HG02885 (cell line): ENCODE data around the gene ELMOD1.
A peak's percentile ranks its signal among the peaks of the same experiment; 100 is the strongest.

Source experiments
- ATAC-seq: cut with Tn5 transposase; IDR thresholded peaks from one replicate; pipeline ENCODE4 v1.9.1; 2021; ENCODE audit warnings: mild to moderate bottlenecking; ENCODE audit not compliant: unreplicated experiment, poor library complexity

ELMOD1 gene

GRCh38 chr11:107682171-107682570 is 91.2 kb downstream of the ELMOD1 start:
- no peak for ATAC-seq

DNA sequence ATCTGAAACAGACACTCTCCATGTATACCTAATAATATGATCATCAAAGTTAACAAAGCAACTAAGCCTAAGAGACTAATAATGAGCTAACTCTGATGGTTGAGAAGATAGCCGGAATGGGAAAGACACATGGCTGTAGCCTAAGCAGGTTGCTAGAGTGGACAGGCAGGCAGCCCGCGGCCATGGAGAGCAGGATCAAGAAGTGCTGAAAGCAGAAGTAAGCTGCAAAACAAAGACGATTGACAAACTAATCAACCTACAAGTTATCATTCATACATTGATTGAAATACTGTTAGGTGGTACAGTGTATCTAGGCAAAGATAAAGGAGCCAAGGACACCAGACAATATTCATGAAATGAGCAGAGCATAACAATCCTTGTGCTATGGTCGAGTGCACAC is 91.6 kb downstream of the ELMOD1 start:
- no peak for ATAC-seq

DNA sequence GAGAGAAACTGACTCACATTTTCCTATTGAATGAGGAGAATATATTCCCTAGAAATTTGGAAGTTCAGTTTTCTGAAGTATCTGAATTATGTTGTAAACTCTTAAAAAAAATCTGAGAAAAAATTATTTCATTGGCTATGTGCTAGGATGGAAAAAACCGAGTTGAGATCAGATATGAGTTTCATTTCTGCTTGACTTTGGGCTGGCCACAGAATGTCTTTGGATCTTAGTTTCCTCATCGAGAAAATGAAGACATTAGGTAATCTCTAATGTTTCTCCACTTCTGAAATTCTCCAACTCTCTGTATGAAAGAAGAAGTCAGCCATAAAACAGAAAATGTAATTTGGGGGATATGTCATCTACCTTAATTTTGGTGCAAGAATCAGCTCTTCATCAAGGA is 92.1 kb downstream of the ELMOD1 start:
- ATAC-seq, result no peak

- no peak for ATAC-seq
Observed at GRCh38 chr11:107683807-107684206, 92.9 kb downstream of the ELMOD1 start.

- ATAC-seq, result no peak
Observed at GRCh38 chr11:107688322-107688918, 97.5 kb downstream of the ELMOD1 start.

DNA sequence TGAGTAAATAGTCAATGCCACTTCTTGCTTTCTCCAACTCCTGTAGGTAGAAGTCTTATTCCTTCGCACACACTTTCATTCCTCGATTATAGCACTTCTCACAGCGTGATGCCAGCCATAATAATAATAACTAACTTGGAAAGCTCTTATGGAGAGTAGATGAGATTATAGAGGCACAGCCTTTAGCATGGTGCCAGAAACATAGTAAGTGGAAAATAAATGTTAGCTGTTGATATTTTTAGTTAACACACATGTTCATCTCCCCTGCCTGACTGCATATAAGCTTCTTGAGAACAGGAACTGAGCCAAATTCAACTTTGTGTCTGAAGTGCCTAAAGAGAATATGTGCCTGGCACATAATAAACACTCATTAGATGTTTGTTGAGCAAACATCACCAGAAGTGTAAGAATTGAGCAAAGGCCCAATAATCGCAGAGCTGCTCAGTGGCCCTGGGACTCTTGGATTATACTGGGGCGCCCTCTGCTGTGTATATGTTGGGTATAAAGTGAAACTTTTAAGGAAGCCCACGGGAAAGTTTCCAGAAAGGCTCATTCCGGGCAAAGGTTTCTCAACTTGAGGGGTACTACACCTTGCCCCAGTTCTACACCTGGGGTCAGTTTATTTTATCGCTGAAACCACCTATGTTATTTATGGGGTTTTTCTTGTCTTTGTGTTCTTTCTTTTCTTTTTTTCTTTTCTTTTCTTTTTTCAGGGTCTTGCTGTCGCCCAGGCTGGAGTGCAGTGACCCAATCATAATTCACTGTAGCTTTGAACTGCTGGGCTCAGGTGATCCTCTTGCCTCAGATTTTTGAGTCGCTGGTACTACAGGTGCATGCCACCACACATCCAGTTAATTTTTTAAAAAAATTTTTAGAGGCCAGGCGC is 98.6 kb downstream of the ELMOD1 start:
- peak; percentile 75 for ATAC-seq

DNA sequence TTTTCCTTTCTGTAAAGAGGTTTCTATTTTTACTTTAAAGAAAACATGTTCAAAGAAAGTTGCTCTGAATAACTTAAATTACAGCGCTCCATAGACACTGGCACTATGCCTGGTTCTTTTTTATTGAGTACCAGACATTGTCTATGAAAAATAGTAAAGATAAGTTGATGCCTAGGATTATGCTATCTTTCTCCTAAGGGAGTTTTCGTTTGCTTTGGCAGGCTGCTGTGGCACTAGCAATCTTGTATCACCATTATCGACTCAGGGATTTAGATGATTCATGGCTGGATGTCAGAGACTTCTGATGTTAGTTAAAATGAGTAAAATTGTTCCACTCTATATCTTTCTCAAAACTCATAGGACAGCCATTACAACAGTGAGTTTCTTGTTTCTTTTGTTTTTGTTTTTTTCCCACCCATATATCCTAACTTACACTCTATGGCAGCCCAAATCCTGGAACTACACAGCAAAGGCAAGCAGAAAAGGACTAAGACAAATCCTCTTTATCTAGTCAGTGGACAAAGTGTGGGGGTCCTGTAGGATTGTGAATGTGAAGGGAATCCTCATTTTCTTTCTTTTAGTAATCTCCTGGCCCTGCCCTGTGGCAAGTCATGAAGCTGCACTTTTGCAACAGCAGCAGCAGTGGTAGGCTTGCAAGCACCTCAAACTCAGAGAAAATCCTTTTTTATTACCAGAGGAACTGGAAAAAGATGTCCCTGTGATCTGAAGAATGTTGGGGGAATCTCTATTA is 100.2 kb downstream of the ELMOD1 start:
- ATAC-seq, result no peak

GRCh38 chr11:107695446-107695845 is 104.5 kb downstream of the ELMOD1 start:
- no peak for ATAC-seq

- ATAC-seq, result no peak
Observed at GRCh38 chr11:107696140-107696539, 105.2 kb downstream of the ELMOD1 start.

DNA sequence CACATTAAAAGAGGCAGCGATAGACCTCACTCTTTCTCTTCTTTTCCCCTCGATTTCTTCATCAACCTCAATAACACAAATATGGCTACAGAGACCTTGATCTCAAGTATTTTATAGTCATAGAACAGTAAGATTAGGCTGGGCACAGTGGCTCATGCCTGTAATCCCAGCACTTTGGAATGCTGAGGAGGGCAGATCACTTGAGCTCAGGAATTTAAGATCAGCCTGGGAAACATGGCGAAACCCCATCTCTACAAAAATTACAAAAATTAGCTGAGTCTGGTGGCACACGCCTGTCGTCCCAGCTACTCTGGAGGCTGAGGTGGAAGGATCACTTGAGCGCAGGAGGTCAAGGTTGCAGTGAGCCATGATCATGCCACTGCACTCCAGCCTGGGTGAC is 106.3 kb downstream of the ELMOD1 start:
- no peak for ATAC-seq

GRCh38 chr11:107699371-107700285 is 108.7 kb downstream of the ELMOD1 start:
- ATAC-seq, result no peak

DNA sequence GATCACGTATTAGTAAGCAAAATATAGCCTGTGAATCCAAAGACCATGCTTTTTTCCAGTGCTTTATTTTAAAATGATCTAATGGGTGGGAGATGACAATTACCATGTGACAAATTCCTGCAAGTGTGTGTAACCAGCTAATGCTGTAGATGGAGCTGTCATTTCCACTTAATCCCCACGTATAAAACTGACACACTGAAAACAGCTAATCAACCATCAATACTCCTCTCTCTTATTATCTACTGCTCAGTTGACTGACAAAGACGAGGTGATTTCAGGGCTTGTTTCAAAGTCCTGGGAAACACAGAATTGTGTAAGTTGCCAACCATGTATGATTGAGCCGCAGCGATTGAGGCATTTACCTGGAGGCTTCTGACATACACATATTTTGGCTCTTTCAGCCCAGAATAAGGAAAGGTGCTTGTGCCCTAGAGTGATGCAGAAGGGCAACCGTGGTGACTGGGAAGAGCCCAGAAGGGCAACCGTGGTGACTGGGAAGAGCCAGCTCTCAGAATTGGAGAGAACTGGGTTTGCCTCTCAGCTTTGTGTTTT is 111.2 kb downstream of the ELMOD1 start:
- no peak for ATAC-seq

DNA sequence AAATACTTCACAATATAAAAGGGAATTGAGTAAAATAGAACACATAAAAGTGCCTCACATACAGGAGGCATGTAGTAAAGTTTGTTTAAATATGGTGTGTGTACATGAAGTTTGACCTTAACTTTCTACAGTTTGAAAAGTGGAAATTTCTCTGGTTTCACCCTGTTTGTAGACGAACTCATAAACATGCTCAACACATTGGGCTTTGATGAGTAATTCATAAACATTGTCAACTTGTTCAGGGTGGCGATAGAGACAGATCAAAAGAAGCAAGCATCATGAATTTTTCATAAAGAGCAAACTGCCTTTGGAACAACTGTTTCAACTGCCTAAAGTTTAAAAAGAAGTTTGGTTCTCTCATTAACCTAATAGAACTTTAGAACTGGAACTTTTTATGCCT is 111.8 kb downstream of the ELMOD1 start:
- ATAC-seq, result no peak

DNA sequence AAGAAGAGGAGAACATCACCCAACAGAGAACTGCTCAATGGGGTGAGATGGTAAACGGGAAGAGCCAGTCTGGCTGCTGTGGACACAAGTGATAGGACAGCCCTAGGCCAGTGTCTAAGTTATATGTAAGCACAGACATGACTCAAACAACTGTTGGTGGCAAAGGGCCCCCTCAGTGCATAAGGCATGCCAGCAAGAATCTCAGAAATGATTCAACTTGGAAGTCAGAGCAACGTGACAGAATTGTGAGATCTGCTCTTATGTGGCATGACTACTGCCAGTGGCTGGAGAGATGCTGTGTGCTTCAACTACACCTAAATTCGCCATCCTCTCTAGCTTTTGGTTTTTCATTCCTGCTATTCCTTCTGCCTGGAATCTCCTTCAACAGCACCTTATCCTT is 113.5 kb downstream of the ELMOD1 start:
- ATAC-seq, result no peak

DNA sequence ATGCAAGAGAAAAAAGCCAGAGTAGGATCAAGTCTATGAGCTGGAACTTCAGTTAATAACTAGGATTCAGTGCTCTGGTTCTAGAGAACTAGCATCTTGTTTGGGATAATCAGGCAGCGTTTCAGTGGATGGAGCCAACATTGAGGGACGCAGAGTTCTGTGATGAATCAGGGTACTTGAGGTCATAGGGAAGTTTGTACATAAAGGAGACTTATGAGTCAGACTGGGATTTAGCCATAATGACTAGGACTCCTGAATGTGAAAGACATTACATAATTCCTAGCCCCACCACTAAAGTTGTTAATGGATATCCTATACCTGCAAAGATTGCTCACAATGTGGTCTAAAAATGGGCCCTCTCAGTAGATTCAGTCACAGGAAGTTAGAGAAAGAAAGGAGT is 114.1 kb downstream of the ELMOD1 start:
- no peak for ATAC-seq

- ATAC-seq, result no peak
Observed at GRCh38 chr11:107706531-107706930, 115.6 kb downstream of the ELMOD1 start.

DNA sequence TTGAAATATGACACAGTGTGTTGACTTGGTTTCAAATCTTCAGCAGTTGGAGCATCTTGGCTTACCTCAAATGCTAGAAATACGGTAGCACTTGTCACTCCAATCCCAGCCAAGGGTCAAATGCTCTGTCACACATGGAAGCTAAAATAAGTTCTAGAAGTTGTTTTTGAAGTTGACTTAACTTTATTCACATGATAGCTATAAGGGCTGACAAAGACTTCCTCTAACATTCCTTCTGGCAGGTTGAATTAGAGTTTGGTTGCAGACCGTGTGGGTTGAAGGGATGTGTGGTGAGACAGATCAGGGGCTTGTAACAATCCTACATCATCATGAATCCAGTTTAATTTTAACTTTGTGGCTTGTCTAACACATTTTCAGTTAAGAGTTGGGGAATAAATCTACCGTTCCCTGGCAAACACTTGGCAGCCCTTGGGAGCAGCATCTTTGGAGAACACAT is 116.3 kb downstream of the ELMOD1 start:
- no peak for ATAC-seq

GRCh38 chr11:107707807-107708206 is 116.9 kb downstream of the ELMOD1 start:
- no peak for ATAC-seq

- no peak for ATAC-seq
Observed at GRCh38 chr11:107708792-107709191, 117.8 kb downstream of the ELMOD1 start.

DNA sequence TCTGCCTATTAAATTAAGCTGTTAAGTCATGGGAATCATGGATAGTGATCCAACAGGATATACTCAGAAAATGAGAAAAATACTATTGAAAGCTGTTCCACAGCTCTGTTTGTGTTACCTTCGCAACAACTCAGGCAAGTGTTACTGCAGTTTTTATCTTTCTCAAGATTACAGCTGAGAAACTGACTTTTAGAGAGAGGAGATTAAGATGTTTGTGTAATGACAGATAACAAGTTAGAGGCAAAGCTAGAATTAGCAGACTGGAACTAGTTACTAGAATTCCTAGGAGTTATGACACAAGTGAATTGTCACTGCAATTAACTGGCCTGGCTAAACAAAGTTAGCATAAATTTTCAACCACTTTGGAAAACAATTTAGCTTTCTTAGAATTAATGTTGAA is 119.4 kb downstream of the ELMOD1 start:
- no peak for ATAC-seq
